Measurements from ENCODE around the gene AIFM2.
"Not testable (repeated sequence)": the region's sequence is repeated elsewhere in the genome, so short reads cannot be mapped to it uniquely, and the experiment has no call there.

Gene AIFM2

GRCh38 chr10:70090951-70091350 lies 41.7 kb downstream of the AIFM2 start:
- DNase-seq (ENCODE audit: low spot score) = no peak

- no peak for DNase-seq (ENCODE audit: low spot score)
Observed at GRCh38 chr10:70090013-70090412, 42.6 kb downstream of the AIFM2 start.

GRCh38 chr10:70088308-70088698 lies 44.3 kb downstream of the AIFM2 start:
- no peak for DNase-seq (ENCODE audit: low spot score)

DNA sequence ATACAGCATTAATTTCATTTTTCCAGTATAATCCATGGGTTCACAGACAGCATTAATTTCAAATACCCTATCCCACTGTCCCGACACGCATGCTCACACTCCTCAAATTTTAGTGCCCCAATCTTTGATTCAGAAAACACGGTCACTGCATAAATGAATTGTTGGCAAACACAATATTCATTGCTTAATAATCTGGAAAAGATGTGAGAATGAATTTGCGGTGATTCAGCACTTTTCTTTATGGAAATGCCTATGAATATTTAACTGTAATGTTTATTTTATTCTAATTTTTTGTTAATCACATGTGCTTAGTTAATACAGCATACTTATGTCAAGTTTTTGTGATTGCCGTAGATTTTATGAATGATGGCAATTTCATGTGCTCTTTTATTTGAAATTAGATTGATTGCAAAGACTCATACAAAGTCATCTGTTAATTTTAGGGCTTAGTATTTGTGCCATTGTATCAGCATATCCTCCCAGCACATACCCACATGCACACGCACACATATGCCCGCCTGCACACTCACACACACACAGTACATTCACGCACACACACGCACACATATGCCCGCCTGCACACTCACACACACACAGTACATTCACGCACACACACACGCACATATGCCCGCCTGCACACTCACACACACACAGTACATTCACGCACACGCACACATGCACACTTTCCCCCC lies 44.9 kb downstream of the AIFM2 start:
- DNase-seq (ENCODE audit: low spot score) = no peak

GRCh38 chr10:70085975-70086613 lies 46.5 kb downstream of the AIFM2 start:
- DNase-seq (ENCODE audit: low spot score) = no peak

DNA sequence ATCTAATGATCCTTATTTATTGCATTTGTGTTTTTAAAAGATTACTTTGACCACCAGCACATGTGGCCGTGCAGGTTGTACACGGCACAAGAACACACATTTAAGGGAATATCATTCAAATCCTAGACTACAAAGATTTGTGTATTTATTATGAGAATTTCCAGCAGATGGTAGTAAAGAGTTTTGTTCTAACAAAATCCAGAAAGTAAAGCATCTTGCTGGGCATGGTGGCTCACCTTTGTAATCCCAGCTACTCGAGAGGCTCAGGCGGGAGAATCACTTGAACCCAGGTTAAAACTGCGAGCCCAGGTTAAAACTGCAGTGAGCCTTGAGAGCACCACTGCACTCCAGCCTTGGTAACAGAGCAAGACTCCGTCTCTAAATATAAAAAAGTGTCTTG lies 48.4 kb downstream of the AIFM2 start:
- no peak for DNase-seq (ENCODE audit: low spot score)

DNA sequence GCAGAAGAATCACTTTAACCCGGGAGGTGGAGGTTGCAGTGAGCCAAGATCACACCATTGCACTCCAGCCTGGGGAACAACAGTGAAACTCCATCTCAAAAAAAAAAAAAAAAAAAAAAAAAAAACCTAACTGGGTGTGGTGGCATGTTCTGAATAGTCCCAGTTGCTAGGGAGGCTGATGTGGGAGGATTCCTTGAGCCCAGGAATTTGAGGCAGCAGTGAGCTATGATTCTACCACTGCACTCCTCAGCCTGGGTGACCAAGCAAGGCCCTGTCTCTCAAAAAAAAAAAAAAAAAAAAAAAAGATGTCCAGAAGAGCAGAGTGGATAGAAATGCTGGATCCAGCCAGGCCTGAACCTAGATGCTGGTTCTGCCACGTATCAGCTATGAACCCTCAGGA lies 51.8 kb downstream of the AIFM2 start:
- DNase-seq (ENCODE audit: low spot score) = not testable (repeated sequence)

- DNase-seq (ENCODE audit: low spot score) = no peak
Observed at GRCh38 chr10:70078937-70079336, 53.7 kb downstream of the AIFM2 start.

- no peak for DNase-seq (ENCODE audit: low spot score)
Observed at GRCh38 chr10:70078329-70078728, 54.3 kb downstream of the AIFM2 start.

GRCh38 chr10:70074971-70075370 lies 57.7 kb downstream of the AIFM2 start:
- no peak for DNase-seq (ENCODE audit: low spot score)

GRCh38 chr10:70074165-70074564 lies 58.5 kb downstream of the AIFM2 start:
- DNase-seq (ENCODE audit: low spot score) = no peak

DNA sequence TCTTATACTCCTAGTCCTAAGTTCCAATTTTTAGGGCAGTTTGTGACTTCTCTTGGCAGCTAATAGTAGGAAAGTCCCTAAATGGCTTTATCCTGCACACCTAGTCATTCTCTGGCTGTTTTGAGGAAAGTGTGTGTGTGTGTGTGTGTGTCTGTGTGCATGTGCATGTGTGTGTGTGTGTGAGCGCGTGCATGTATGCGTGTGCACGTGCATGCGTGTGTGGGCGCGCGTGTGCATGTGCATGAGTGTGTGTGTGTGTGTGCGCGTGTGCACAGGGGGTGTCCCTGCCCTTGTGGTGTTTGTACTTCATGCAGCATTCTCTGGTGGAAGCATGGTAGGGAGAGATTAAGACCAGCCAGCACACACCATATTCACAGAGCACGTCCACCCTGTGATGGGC lies 61.8 kb downstream of the AIFM2 start:
- DNase-seq (ENCODE audit: low spot score) = no peak

DNA sequence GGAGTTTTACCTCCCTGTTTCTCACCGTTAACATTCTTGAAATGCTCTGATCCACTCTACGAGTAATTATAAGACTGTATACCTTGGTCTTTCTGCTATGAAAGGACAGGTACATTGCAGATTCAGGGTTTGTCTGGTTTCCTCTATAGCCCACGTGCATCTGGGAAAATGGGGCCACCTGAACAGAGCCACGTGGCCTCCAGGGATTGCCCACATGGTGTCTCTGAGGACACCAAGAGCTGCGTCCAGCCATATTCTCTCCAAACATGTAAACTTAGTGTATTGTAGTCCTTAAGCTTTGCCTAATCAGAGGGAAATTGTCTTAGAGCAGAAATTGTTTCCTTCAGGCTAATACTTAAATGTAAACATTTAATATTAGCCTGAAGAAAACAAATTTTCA lies 63.3 kb downstream of the AIFM2 start:
- DNase-seq (ENCODE audit: low spot score) = no peak

DNA sequence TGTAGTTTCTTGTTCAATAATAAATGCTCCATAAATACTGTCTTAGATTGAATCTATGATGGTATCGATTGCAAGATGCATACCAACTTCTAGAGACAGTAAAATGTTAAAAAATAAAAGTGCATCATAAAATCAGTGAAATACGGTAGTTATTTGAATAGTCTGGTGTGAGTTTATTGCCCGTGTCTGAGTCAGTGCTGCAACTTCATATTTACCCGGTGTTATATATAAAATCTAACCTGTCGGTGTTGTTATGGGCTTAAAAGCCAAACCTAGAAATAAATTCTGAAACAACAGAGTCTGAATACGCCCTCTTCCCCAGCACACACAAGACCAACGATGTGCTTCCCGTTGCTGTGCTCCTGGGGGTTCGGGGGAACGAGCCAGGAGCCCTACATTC lies 63.7 kb downstream of the AIFM2 start:
- DNase-seq (ENCODE audit: low spot score) = no peak

DNA sequence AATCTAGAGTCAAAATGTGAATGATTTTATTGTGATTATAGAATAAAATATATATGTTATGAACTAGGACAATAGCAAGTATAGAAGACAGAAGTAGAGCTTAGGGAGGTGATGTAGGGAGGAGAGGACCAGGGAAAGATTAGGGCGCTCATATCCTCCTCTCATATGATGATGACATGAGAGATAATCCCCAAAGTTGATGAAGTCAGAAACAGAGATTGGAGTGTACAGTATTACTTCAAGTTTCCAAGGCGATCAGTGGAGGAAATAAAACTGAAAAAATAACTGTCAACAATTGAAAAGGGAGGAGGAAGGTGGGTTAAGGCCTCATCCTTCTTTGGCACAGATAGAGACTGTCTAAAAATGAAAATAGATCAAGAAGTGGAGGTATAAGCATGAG lies 65.0 kb downstream of the AIFM2 start:
- no peak for DNase-seq (ENCODE audit: low spot score)

GRCh38 chr10:70066190-70066589 lies 66.4 kb downstream of the AIFM2 start:
- no peak for DNase-seq (ENCODE audit: low spot score)

GRCh38 chr10:70064486-70064885 lies 68.1 kb downstream of the AIFM2 start:
- no peak for DNase-seq (ENCODE audit: low spot score)

DNA sequence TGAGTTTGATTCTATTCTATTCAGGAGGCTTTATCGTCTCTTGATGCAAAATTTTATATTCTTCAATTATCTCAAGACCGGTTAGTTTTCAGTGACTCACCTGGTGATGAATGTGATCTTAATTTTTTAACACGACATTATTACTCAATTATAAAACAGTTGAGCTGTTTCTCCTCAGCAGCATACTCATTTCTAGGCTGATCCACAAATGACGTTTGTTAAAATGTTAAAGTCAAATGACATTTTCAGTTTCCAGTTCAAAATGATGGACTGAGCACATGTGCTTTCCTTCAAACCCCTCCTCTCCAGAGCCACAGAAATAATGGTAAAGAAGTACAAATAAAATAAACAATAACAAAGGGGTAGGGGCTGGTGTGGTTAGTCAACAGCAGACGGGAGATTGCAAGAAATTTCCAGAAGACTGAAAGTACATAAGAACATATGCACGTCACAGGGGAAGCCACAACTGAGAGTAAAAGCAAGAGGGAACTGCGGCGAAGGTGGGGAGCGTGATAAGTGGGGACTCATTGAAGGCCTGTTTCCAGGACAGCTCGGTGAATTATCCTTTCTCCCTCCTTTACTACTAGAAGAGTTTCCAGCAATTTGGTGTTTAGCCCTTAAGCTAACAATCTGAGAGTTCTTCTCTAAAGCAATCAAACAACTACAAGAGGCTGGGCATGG lies 69.1 kb downstream of the AIFM2 start:
- no peak for DNase-seq (ENCODE audit: low spot score)
